ENCODE results near the gene ROR1.

- TF ChIP-seq CTCF (IDR thresholded peaks at IDR 0.05) (no peak), CREM (CRISPR knock-in tag; IDR thresholded peaks at IDR 0.05) (no peak), USF1 (CRISPR knock-in tag; IDR thresholded peaks at IDR 0.05) (no peak), ATF3 (CRISPR knock-in tag; conservative IDR thresholded peaks at IDR 0.05) (no peak), PRDM15 (CRISPR knock-in tag; IDR thresholded peaks at IDR 0.05) (no peak), CDX4 (CRISPR knock-in tag; IDR thresholded peaks at IDR 0.05; ENCODE audit: borderline replicate concordance) (no peak), ZNF232 (CRISPR knock-in tag; IDR thresholded peaks at IDR 0.05) (no peak)
Measured at GRCh38 chr1:63914706-63915105, 140.9 kb downstream of the ROR1 start.
